Loucy (cell line): ENCODE results near the gene BTNL9.

Experiments used
- H2AFZ ChIP-seq: fragments of 200-600 bp; sonication (generic); 2 replicates; pipeline ENCODE4 v1.6.0; 2016; ENCODE audit warnings: antibody characterized with exemption, mild to moderate bottlenecking, low read length, moderate library complexity
- H3F3A ChIP-seq: fragments of 200-600 bp; 2 replicates; pipeline ENCODE4 v1.6.0; 2016; ENCODE audit warnings: antibody characterized with exemption, low read depth, mild to moderate bottlenecking
- H3K27me3 ChIP-seq: fragments of 200-600 bp; sonication (generic); 2 replicates; pipeline ENCODE4 v1.6.1; 2014; ENCODE audit warnings: low read length, mild to moderate bottlenecking; ENCODE audit not compliant: insufficient read depth, poor library complexity, severe bottlenecking
- H3K36me3 ChIP-seq: fragments of 200-600 bp; sonication (generic); 2 replicates; pipeline ENCODE4 v1.6.1; 2016; ENCODE audit warnings: low read length; ENCODE audit not compliant: insufficient read depth
- H3K4me1 ChIP-seq: fragments of 200-600 bp; sonication (generic); 2 replicates; pipeline ENCODE4 v1.5.1; 2014; ENCODE audit warnings: low read length, mild to moderate bottlenecking; ENCODE audit not compliant: insufficient read depth, poor library complexity, severe bottlenecking
- H3K4me2 ChIP-seq: fragments of 200-600 bp; sonication (generic); 2 replicates; pipeline ENCODE4 v1.6.0; 2014; ENCODE audit warnings: antibody characterized with exemption, low read length, low read depth, mild to moderate bottlenecking; ENCODE audit not compliant: poor library complexity, severe bottlenecking
- H3K4me3 ChIP-seq: fragments of 200-600 bp; sonication (generic); 2 replicates; pipeline ENCODE4 v1.5.1; 2014; ENCODE audit warnings: low read length, mild to moderate bottlenecking, mixed read lengths; ENCODE audit not compliant: poor library complexity, severe bottlenecking
- H3K79me2 ChIP-seq: fragments of 200-600 bp; sonication (generic); 2 replicates; pipeline ENCODE4 v1.6.1; 2014; ENCODE audit warnings: low read length; ENCODE audit not compliant: insufficient read depth
- H3K9ac ChIP-seq: fragments of 200-600 bp; sonication (generic); 2 replicates; pipeline ENCODE4 v1.6.0; 2014; ENCODE audit warnings: mild to moderate bottlenecking, low read depth, low read length, moderate library complexity; ENCODE audit not compliant: poor library complexity, severe bottlenecking
- H3K9me2 ChIP-seq: fragments of 200-600 bp; sonication (generic); replicated peaks from 2 replicates; pipeline ENCODE4 v1.6.1; 2016; ENCODE audit warnings: low read depth, low read length, mixed read lengths
- H3K9me3 ChIP-seq: fragments of 200-600 bp; sonication (generic); 2 replicates; pipeline ENCODE4 v1.6.1; 2014; ENCODE audit warnings: mild to moderate bottlenecking, antibody characterized with exemption, low read length, low read depth; ENCODE audit not compliant: insufficient read depth
- H4K20me1 ChIP-seq: fragments of 200-600 bp; sonication (generic); 2 replicates; pipeline ENCODE4 v1.6.0; 2014; ENCODE audit warnings: antibody characterized with exemption, low read length, mild to moderate bottlenecking; ENCODE audit not compliant: insufficient read depth, poor library complexity, severe bottlenecking
- EZH2phosphoT487 ChIP-seq: fragments of 200-600 bp; IDR thresholded peaks from 2 replicates; pipeline ENCODE4 v1.6.1; 2018; ENCODE audit warnings: antibody characterized with exemption, mild to moderate bottlenecking, moderate library complexity, borderline replicate concordance
- TF ChIP-seq, protein P1 (sequence below): fragments of 200-600 bp; sonication (generic); conservative IDR thresholded peaks from 2 replicates; pipeline ENCODE4 v1.5.1; 2014; ENCODE audit warnings: mild to moderate bottlenecking, antibody characterized with exemption, low read length

BTNL9 gene

DNA sequence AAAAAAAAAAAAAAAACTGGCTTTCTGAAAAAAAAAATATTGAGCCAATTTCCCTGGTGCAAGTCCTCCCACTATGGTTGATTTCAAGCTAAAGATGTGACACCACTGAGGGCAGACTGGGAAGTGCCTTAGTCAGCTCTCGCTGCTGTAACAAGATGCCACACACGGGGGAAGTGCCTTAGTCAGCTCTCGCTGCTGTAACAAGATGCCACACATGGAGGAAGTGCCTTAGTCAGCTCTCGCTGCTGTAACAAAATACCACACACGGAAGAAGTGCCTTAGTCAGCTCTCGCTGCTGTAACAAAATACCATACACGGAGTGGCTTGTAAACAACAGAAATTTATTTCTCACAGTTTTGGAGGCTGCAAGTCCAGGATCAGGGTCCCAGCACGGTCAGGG, 23.4 kb downstream of the BTNL9 start:
- no peak overlapping the region for H3K9ac ChIP-seq
- H3K36me3 ChIP-seq, result no peaks in the 10 kb centered on the region
- no peaks in the 10 kb centered on the region for H3F3A ChIP-seq
- H4K20me1 ChIP-seq, result no peaks in the 10 kb centered on the region
- H3K27me3 ChIP-seq, result no peaks in the 10 kb centered on the region
- no peaks in the 10 kb centered on the region for H3K9me3 ChIP-seq
- H3K9me2 ChIP-seq, result no peaks in the 10 kb centered on the region
- H3K4me3 ChIP-seq, result no peak overlapping the region
- no peaks in the 10 kb centered on the region for H3K4me1 ChIP-seq
- no peaks in the 10 kb centered on the region for H3K79me2 ChIP-seq
- H3K4me2 ChIP-seq, result no peak overlapping the region
- H2AFZ ChIP-seq, result no peak overlapping the region
- TF ChIP-seq, protein P1, sequence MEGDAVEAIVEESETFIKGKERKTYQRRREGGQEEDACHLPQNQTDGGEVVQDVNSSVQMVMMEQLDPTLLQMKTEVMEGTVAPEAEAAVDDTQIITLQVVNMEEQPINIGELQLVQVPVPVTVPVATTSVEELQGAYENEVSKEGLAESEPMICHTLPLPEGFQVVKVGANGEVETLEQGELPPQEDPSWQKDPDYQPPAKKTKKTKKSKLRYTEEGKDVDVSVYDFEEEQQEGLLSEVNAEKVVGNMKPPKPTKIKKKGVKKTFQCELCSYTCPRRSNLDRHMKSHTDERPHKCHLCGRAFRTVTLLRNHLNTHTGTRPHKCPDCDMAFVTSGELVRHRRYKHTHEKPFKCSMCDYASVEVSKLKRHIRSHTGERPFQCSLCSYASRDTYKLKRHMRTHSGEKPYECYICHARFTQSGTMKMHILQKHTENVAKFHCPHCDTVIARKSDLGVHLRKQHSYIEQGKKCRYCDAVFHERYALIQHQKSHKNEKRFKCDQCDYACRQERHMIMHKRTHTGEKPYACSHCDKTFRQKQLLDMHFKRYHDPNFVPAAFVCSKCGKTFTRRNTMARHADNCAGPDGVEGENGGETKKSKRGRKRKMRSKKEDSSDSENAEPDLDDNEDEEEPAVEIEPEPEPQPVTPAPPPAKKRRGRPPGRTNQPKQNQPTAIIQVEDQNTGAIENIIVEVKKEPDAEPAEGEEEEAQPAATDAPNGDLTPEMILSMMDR, result no peak
- no peak for TF ChIP-seq EZH2phosphoT487

DNA sequence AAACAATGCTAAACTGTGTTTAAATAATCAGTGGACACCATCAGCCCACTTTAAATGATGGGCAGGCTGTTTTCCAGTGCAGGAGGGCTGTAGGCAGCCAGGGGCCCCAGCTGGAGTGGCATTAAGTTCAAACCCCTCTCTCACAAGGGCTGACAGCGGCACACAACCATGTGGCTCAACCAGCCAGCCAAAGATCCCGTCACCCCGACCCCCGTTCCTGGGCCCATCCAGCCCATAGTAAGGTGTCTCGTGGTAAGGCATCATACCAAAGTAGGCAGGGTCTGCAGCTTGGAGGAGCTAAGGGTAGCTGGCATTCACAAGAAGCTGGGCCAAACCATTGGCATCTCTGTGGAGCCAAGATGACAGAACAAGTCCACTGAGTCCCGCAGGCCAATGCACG, 24.9 kb downstream of the BTNL9 start:
- Histone ChIP-seq H3K4me2 (no peak overlapping the region), H3K4me1 (no peaks in the 10 kb centered on the region), H3K79me2 (no peaks in the 10 kb centered on the region), H3F3A (no peaks in the 10 kb centered on the region), H3K36me3 (no peaks in the 10 kb centered on the region), H3K9me3 (no peaks in the 10 kb centered on the region), H3K9ac (no peak overlapping the region), H4K20me1 (no peaks in the 10 kb centered on the region), H2AFZ (no peak overlapping the region), H3K4me3 (no peak overlapping the region), H3K27me3 (no peaks in the 10 kb centered on the region), H3K9me2 (no peaks in the 10 kb centered on the region)
- TF ChIP-seq, protein P1, result no peak
- TF ChIP-seq EZH2phosphoT487, result no peak

DNA sequence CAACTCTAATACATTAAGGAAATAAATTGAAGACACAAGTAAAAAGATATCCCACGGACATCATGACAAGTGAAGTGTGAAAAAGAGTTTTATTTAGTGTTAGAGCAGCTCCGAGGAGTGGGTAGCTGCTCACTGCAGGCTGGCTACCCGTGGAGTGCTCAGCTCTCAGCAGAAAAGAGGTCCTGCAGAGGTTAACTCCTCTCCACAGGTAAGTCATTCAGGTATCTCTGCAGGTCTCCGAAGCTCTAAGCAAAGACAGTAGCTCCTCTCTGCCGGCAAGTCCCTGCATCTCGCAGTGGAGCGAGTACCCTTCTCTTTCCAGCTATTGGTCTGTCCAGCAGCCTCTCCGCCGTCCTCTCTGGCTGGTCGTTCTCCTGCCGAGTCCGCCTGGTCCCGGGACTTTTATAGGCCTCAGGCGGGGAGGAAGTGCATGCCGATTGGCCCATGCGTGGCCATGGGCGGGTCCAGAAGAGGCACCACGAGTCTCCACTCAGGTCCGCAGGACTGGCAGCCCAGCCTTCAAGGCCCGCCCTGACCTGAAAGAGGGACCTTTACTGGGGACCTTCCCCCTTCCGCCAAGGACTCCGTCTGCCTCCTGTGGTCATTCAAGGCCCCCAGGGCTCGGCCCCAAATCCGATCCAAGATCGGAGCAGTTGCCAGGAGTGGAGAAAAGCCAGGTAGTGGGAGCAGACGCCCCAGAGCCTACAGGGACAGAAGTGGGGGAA, 29.9 kb downstream of the BTNL9 start:
- no peaks in the 10 kb centered on the region for H3K36me3 ChIP-seq
- no peaks in the 10 kb centered on the region for H4K20me1 ChIP-seq
- no peaks in the 10 kb centered on the region for H3K27me3 ChIP-seq
- no peaks in the 10 kb centered on the region for H3K4me1 ChIP-seq
- no peak overlapping the region for H3K9ac ChIP-seq
- H3K4me2 ChIP-seq, result no peak overlapping the region
- TF ChIP-seq EZH2phosphoT487, result no peak
- TF ChIP-seq, protein P1, result no peak
- H3K9me2 ChIP-seq, result no peaks in the 10 kb centered on the region
- H3K9me3 ChIP-seq, result no peaks in the 10 kb centered on the region
- H3K79me2 ChIP-seq, result no peaks in the 10 kb centered on the region
- H2AFZ ChIP-seq, result no peak overlapping the region
- no peak overlapping the region for H3K4me3 ChIP-seq
- H3F3A ChIP-seq, result no peaks in the 10 kb centered on the region
